Measurements from ENCODE around the gene MBD3.
"Not testable (repeated sequence)": the region's sequence is repeated elsewhere in the genome, so short reads cannot be mapped to it uniquely, and the experiment has no call there.

The MBD3 gene

DNA sequence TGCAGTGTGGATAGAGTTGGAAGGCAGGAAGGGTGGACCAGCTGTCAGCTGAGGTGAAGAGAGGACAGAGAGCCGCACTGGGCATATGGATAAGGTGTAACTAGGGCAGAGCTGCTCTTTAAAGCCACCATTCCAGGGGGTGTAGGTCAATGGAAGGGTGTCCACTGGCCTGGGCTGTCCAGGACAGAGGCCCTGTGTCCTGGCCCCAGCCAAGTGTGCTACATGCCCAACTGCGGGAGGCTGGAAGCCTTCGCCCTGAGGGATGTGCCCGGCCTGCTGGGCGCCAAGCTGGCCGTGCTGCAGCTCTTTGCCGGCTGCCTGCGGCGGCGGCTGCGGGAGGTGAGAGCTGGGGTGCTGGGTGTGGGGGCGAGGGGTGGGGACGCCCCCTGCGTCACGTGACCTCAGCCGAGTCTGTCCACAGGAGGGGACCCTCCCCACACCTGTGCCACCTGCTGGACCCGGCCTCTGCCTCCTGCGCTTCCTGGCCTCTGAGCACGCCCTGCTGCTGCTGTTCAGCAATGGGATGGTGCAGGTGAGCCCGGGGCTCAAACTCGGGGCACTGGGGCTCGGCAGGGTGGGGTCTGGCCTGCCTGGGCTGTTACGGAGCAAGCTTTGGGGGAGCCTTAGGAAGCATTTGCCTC lies 59.0 kb downstream of the MBD3 start:
- DNase-seq = no peak

DNA sequence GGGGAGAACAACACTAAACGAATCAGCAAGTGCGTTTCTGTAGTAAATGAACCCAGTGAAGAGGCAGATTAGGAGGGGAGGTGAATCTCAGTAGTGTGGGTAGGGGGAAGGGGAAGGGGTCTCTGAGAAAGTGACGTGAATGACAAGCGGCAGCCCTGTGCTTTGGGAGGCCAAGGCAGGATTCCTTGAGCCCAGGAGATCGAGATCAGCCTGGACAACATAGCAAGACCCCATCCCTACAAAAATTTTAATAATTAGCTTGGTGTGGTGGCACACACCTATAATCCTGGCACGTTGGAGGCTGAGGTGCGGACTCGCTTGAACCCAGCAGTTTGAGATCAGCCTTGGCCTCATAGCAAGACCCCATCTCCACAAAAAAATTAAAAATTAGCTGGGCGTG lies 60.7 kb downstream of the MBD3 start:
- no peak for DNase-seq

DNA sequence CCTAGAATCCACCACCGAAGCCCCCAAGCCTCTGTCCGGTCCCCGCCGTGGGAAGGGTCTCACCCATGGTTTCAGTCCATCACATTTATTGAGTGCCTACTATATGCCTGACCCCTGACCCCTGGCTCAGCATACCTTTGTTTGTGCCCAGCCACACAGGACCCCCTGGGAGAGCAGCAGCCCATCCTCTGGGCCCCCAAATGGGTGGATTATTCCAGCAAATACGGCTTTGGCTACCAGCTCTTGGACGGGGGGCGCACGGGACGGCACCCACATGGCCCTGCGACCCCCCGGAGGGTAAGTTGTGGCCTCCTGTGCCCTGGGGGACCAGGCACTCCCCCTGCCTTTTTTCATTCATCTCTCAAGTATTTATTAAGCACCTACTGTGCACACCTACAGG lies 61.1 kb downstream of the MBD3 start:
- no peak for DNase-seq

DNA sequence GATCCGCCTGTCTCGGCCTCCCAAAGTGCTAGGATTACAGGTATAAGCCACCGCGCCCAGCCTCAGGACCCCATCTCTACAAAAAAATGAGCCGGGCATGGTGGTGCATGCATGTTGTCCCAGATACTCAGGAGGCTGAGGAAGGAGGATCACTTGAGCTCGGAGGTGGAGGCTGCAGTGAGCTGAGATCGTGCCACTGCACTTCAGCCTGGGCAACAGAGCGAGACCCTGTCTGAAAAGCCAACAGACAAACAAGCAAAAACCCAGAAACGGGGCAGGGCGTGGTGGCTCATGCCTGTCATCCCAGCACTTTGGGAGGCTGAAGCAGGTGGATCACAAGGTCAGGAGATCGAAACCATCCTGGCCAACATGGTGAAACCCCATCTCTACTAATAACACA lies 61.8 kb downstream of the MBD3 start:
- not testable (repeated sequence) for DNase-seq

DNA sequence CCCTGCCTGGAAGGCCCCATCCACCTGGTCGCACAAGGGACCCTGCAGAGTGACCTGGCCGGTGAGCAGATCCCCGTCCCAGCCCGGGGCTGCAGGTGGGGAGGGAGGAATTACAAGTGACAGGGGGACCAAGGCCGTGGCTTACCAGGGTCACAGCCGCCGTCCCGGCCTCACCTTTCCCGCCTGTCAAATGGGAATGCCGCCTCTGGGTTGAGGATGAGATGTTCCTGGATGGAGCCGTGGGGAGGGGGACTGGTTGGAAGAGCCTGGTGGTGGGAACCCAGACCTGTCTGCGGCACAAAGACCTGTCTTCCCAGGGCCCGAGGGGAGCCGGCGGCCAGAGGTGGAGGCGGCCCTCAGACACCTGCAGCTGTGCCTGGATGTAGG lies 63.2 kb downstream of the MBD3 start:
- DNase-seq = no peak

DNA sequence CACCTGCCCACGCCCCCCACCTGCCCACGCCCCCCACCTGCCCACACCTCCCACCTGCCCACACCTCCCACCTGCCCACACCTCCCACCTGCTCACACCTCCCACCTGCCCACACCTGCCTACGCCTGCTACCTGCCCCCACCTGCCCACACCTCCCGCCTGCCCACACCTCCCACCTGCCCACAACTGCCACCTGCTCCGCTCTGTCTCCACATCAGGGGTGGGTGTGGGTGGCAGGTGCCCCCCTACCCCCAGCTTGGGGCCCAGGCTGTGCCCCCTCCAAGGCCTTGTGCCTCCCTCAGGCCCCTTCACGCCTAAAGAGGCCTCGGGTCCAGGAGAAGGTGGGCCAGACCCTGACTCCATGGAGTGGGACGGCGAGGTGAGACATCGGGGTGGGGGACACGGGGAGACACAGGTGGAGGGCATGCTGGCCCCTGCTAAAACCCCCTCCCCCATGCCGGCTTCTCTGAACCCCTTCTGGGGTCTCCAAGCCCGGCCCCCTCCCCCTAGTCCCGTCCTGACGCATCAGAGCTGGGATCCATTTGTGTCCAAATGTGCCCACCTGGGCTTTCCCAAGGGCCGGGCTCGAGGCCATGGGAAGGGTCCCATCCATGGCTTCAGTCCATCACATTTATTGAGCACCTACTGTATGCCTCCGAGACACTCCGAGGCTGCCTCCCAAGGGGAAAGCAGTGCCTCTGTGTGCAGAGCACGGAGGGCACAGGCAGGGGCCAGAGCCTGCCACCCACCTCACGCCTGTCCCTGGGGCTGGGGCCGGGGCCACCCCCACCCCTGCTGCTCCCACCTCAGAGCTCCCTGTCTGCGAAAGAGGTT lies 63.9 kb downstream of the MBD3 start:
- no peak for DNase-seq

DNA sequence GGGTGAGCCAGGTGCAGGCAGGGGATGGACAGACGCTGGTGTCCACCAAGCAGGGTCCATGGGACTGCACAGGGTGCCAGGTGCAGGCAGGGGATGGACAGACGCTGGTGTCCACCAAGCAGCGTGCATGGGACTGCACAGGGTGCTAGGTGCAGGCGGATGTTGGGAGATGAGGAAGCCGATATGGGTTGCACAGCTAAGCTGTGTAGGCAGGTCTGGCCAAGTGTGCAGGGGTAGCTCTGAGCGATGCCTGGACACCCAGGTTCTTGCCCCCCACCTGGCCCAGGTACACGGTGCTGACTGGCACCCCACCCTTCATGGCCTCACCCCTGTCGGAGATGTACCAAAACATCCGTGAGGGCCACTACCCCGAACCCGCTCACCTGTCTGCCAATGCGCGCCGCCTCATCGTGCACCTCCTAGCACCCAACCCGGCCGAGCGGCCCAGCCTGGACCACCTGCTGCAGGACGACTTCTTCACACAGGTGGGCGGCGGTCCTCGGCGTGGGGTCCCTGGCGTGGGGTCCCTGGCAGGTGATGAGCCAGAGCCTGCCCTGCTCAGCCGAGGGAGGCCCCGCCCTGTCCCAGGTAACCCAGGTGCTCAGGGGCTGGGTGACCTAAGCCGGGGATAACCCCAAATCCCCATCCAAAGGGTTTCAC lies 64.9 kb downstream of the MBD3 start:
- no peak for DNase-seq

DNA sequence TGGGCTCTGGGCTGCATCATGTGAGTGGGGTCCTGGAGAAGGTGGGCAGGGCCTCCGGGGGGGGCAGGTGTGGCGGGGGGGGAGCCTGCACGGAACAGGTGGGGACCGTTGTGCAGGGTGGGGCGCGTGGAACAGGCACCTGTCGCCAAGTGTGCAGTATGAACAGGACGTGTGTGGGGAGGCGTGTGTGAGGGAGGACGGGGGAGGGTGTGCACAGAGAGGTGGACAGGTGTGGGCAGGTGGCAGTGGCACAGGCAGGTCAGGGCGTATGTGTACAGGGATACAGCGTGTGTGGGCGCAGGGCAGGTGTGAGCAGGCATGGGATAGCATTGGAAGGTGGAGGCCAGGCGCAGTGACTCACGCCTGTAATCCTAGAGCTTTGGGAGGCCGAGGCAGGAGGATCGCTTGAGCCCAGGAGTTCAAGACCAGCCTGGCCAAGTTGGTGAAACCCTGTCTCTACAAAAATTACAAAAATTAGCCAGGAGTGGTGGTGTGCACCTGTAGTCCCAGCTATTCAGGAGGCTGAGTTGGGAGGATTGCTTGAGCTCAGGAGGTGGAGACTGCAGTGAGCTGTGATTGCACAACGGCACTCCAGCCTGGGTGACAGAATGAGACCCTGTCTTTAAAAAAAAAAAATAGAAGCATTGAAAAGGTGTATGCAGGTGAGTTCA lies 65.6 kb downstream of the MBD3 start:
- no peak for DNase-seq

DNA sequence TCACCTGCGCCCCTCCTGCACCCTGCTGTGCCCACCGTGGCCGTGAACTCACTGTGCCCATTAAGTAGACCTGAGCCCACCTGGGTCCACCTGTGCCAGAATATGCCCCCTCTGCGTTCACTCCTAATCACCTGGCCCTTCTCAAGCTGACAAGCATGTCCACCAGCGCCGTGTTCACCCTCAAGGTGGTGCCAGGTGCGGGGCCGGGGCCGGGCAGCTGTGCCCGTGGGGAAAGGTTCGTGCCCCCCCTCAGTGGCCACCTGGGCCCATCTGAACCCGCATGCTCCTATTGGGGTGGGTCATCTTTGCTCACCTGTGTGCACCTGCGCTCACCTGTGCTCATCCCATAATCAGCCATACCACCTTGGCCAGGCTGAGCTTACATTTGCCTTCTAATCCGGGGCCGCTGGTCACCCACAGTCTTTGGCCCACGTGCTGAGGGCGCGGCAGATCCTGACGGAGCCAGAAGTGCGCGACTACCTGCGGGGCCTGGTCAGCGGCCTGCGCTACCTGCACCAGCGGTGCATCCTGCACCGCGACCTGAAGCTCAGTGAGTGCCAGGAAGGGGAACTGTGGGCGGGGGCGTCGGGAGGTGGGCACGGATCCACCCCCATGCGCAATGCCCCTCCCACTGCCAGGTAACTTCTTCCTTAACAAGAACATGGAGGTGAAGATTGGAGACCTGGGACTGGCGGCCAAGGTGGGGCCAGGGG lies 66.4 kb downstream of the MBD3 start:
- DNase-seq = no peak

DNA sequence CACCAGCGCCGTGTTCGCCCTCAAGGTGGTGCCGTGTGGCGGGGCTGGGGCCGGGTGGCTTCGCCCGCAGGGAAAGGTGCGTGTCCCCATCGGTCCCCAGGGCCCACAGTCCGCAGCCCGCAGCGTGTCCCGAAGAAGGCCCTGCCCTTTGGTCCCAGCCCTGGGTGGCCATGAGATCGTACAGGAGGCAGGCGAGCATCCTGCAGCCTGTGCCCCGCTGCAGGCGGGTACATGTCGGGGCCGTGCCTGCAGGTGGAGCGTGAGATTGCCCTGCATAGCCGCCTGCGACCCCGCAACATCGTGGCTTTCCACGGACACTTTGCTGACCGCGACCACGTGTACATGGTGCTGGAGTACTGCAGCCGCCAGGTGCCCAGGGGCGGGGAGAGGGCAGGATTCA lies 67.3 kb downstream of the MBD3 start:
- no peak for DNase-seq

DNA sequence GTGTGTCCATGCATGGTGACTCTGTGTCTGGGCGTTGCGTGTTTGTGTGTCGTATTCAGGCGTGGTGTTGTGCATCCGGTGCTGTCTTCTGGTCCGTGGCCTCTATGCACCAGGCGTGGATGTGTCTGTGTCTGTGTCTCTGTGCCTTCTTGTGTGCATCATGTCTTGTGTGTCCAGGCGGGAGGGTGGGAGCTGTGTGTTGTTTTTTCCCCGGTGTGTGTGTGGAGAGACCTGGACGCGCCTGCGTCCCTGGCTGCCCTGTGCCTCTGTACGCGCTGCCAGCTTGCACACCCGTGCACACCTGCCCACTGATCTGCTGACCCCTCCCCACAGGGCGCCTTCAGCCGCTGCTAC lies 67.7 kb downstream of the MBD3 start:
- DNase-seq = no peak

DNA sequence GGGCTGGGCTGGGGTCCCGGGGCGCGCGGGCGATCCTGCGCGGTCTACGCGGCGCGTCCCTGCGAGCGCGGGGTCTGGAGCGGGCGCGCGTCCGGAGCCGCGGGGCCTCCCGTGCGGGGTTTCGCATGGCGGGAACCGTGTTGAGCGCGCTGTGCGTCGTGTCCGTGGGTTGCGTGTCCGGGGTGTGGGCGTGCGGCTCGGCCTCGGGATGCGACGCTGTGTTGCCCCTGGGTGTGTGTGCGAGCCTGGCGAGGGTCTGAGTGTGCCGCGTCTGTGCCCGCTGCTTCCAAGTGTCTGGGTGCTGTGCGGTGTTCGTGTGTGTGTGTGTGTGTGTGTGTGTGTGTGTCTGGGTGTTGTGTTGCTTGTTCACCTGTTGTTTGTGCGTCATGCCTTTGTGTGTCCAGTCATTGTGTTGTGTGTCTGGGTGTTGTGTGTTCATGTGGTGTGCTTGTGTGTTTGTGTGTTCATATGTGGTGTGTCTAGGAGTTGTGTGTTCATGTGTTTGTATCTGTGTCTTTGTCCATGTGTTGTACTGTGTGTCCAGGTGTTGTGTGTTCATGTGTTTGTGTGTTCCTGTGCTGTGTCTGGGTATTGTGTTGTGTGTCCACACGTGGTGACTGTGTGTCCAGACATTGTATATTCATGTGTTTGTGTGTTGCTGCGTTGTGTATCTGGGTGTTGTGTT lies 68.2 kb downstream of the MBD3 start:
- DNase-seq = no peak

Measured in fibroblast of upper back skin (primary cell).